ENCODE measurements around the gene GRIK3.

GRCh38 chr1:36842448-36842847, 191.9 kb downstream of the GRIK3 start:
- TF ChIP-seq CTCF (conservative IDR thresholded peaks at IDR 0.05; ENCODE audit: low read length) (no peak), EZH2phosphoT487 (IDR thresholded peaks at IDR 0.05; ENCODE audit: borderline replicate concordance, low read depth, low read length) (no peak)

All from OCI-LY7 (cell line).